HepG2 (cell line): ENCODE measurements around the gene ARHGAP23. TPM values are rescaled to one million over a fixed set of nuclear protein-coding genes. Genes with fewer than 3 reads are reported as not detected.

Experiments used
- AGO1 ChIP-seq: fragments of 200-400 bp; formaldehyde crosslinking; IDR thresholded peaks from 2 replicates; pipeline ENCODE4 v1.6.1; 2017; ENCODE audit warnings: mild to moderate bottlenecking, low read depth, low read length, moderate library complexity; ENCODE audit not compliant: poor library complexity, severe bottlenecking
- FOXA1 ChIP-seq, 2 experiments: fragments of 450-650 bp in 1 of 2; sonication (generic) in 1 of 2; formaldehyde crosslinking in 1 of 2; IDR thresholded peaks; 2 replicates each; pipeline versions ENCODE4 v1.4.0 to v1.6.1; 2016 to 2020; ENCODE audit warnings: missing genetic modification reagents in 1 of 2
- HIVEP1 ChIP-seq: sonication (generic); formaldehyde crosslinking; IDR thresholded peaks from 2 replicates; pipeline ENCODE4 v1.4.0; 2020; ENCODE audit warnings: mild to moderate bottlenecking, missing genetic modification reagents
- IRF9 ChIP-seq: sonication (generic); formaldehyde crosslinking; IDR thresholded peaks from 2 replicates; pipeline ENCODE4 v1.8.0; 2022; ENCODE audit warnings: missing genetic modification reagents, mild to moderate bottlenecking, borderline replicate concordance
- KDM2A ChIP-seq: sonication (generic); formaldehyde crosslinking; IDR thresholded peaks from 2 replicates; pipeline ENCODE4 v1.4.0; 2020; ENCODE audit warnings: low read depth, missing genetic modification reagents, borderline replicate concordance
- KLF11 ChIP-seq: IDR thresholded peaks from 2 replicates; pipeline ENCODE4 v1.6.1; 2016; ENCODE audit warnings: missing compliant biosample characterization
- PRPF4 ChIP-seq: fragments of 200-400 bp; formaldehyde crosslinking; IDR thresholded peaks from 2 replicates; pipeline ENCODE4 v1.6.1; 2016; ENCODE audit warnings: low read length, low read depth; ENCODE audit not compliant: poor library complexity, severe bottlenecking
- RBFOX2 ChIP-seq: fragments of 200-400 bp; formaldehyde crosslinking; IDR thresholded peaks from 2 replicates; pipeline ENCODE4 v1.6.1; 2017; ENCODE audit warnings: low read depth, mild to moderate bottlenecking, low read length
- YY1 ChIP-seq: IDR thresholded peaks from 2 replicates; pipeline ENCODE4 v1.6.1; 2011; ENCODE audit warnings: low read length, low read depth, moderate library complexity, mild to moderate bottlenecking; ENCODE audit not compliant: insufficient read depth, insufficient replicate concordance
- ZBTB39 ChIP-seq: sonication (generic); formaldehyde crosslinking; IDR thresholded peaks from 2 replicates; pipeline ENCODE4 v1.5.0; 2020; ENCODE audit warnings: missing genetic modification reagents
- ZNF547 ChIP-seq: sonication (generic); formaldehyde crosslinking; IDR thresholded peaks from 2 replicates; pipeline ENCODE4 v1.5.1; 2020; ENCODE audit warnings: mild to moderate bottlenecking, missing genetic modification reagents
- ZNF781 ChIP-seq: sonication (generic); formaldehyde crosslinking; IDR thresholded peaks from 2 replicates; pipeline ENCODE4 v1.5.1; 2020; ENCODE audit warnings: borderline replicate concordance, mild to moderate bottlenecking, missing genetic modification reagents; ENCODE audit errors: not compliant biosample characterization
- polyA plus RNA-seq, 8 experiments: library from polyadenylated mRNA; depleted of rRNA in 3 of 8; stranded (reverse) in 7 of 8; unstranded in 1 of 8; fragments of >200 nt; fragmentation: Illumina TruSeq in 4 of 8; extraction: Trizol in 4 of 8; gene quantifications; 2 replicates each; pipeline versions ENCODE4 v1.2.1 to v1.2.3, GENCODE V29; 2011 to 2016; ENCODE audit warnings: low read depth in 4 of 8, missing spikeins in 1 of 8, mixed read lengths in 1 of 8; ENCODE audit not compliant: insufficient read depth in 1 of 8
- total RNA-seq, 5 experiments: library from RNA; depleted of rRNA; stranded (reverse); fragments of >200 nt; fragmentation: Illumina TruSeq; extraction: Trizol; gene quantifications; 2 replicates each; pipeline ENCODE4 v1.2.3, GENCODE V29; 2016; ENCODE audit warnings: low read depth in 1 of 5
- TF ChIP-seq, protein P1 (sequence below): sonication (generic); formaldehyde crosslinking; IDR thresholded peaks from 2 replicates; pipeline ENCODE4 v1.5.0; 2020; ENCODE audit warnings: missing genetic modification reagents
- TF ChIP-seq, protein P2 (sequence below): sonication (generic); formaldehyde crosslinking; IDR thresholded peaks from 2 replicates; pipeline ENCODE4 v1.9.0; 2022; ENCODE audit warnings: missing genetic modification reagents, mild to moderate bottlenecking, borderline replicate concordance
- TF ChIP-seq, protein P3 (sequence below): sonication (generic); formaldehyde crosslinking; conservative IDR thresholded peaks from 2 replicates; pipeline ENCODE4 v1.4.0; 2020; ENCODE audit warnings: missing genetic modification reagents
- TF ChIP-seq, protein P4 (sequence below), 2 experiments: fragments of 450-650 bp in 1 of 2; sonication (generic) in 1 of 2; formaldehyde crosslinking; IDR thresholded peaks; 2 replicates each; pipeline versions ENCODE4 v1.5.0 to v1.8.0; 2020 to 2022; ENCODE audit warnings: mild to moderate bottlenecking in 1 of 2, missing genetic modification reagents in 1 of 2

The ARHGAP23 gene
- total and polyA plus RNA-seq, 2 of the 13 experiments (the other 11 are each of a cell fraction or from before 2014, with no cell fraction given): 0.03 TPM; not detected in 1

GRCh38 chr17:38559051-38559879 lies 131.0 kb downstream of the ARHGAP23 start (continued):
- TF ChIP-seq, protein P1, sequence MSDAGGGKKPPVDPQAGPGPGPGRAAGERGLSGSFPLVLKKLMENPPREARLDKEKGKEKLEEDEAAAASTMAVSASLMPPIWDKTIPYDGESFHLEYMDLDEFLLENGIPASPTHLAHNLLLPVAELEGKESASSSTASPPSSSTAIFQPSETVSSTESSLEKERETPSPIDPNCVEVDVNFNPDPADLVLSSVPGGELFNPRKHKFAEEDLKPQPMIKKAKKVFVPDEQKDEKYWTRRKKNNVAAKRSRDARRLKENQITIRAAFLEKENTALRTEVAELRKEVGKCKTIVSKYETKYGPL (CRISPR knock-in tag): no peak
- TF ChIP-seq, protein P2, sequence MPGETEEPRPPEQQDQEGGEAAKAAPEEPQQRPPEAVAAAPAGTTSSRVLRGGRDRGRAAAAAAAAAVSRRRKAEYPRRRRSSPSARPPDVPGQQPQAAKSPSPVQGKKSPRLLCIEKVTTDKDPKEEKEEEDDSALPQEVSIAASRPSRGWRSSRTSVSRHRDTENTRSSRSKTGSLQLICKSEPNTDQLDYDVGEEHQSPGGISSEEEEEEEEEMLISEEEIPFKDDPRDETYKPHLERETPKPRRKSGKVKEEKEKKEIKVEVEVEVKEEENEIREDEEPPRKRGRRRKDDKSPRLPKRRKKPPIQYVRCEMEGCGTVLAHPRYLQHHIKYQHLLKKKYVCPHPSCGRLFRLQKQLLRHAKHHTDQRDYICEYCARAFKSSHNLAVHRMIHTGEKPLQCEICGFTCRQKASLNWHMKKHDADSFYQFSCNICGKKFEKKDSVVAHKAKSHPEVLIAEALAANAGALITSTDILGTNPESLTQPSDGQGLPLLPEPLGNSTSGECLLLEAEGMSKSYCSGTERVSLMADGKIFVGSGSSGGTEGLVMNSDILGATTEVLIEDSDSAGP (CRISPR knock-in tag): peak; percentile 63; the same call in 1 of the 2 replicates
- TF ChIP-seq FOXA1 (IDR thresholded peaks at IDR 0.05) (0 out of 2 replicates have a peak, but pooled peaks have one; percentile 6), FOXA1 (CRISPR knock-in tag; IDR thresholded peaks at IDR 0.05) (no peak), YY1 (peak; percentile 50), KLF11 (CRISPR knock-in tag) (peak; percentile 63; the same call in 1 of the 2 replicates), IRF9 (peak; percentile 89), KDM2A (CRISPR knock-in tag) (peak; percentile 45; the same call in 1 of the 2 replicates), PRPF4 (no peak), RBFOX2 (0 out of 2 replicates have a peak, but pooled peaks have one; percentile 42), AGO1 (peak; percentile 28), HIVEP1 (CRISPR knock-in tag) (no peak), ZBTB39 (no peak), ZNF547 (peak; percentile 46; the same call in 1 of the 2 replicates), ZNF781 (CRISPR knock-in tag) (no peak)
- TF ChIP-seq, protein P3, sequence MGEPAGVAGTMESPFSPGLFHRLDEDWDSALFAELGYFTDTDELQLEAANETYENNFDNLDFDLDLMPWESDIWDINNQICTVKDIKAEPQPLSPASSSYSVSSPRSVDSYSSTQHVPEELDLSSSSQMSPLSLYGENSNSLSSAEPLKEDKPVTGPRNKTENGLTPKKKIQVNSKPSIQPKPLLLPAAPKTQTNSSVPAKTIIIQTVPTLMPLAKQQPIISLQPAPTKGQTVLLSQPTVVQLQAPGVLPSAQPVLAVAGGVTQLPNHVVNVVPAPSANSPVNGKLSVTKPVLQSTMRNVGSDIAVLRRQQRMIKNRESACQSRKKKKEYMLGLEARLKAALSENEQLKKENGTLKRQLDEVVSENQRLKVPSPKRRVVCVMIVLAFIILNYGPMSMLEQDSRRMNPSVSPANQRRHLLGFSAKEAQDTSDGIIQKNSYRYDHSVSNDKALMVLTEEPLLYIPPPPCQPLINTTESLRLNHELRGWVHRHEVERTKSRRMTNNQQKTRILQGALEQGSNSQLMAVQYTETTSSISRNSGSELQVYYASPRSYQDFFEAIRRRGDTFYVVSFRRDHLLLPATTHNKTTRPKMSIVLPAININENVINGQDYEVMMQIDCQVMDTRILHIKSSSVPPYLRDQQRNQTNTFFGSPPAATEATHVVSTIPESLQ: no peak
- TF ChIP-seq, protein P4, sequence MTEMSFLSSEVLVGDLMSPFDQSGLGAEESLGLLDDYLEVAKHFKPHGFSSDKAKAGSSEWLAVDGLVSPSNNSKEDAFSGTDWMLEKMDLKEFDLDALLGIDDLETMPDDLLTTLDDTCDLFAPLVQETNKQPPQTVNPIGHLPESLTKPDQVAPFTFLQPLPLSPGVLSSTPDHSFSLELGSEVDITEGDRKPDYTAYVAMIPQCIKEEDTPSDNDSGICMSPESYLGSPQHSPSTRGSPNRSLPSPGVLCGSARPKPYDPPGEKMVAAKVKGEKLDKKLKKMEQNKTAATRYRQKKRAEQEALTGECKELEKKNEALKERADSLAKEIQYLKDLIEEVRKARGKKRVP (CRISPR knock-in tag; IDR thresholded peaks at IDR 0.05): no peak
